Kidney glomerular epithelial cell (primary cell): ENCODE measurements around the gene TFRC.
"Not testable (repeated sequence)": the region's sequence is repeated elsewhere in the genome, so short reads cannot be mapped to it uniquely, and the experiment has no call there.

ENCODE experiments used
- DNase-seq: peaks from one replicate; lab custom pipeline; 2025; lab: John Stamatoyannopoulos, UW

The TFRC gene

GRCh38 chr3:196081834-196082618 lies at the start of gene TFRC:
Gene TFRC (minus strand): TSS chr3:196082090. CDS start chr3:196077099, 4,991 bp downstream.
- DNase-seq = peak; percentile 86

DNA sequence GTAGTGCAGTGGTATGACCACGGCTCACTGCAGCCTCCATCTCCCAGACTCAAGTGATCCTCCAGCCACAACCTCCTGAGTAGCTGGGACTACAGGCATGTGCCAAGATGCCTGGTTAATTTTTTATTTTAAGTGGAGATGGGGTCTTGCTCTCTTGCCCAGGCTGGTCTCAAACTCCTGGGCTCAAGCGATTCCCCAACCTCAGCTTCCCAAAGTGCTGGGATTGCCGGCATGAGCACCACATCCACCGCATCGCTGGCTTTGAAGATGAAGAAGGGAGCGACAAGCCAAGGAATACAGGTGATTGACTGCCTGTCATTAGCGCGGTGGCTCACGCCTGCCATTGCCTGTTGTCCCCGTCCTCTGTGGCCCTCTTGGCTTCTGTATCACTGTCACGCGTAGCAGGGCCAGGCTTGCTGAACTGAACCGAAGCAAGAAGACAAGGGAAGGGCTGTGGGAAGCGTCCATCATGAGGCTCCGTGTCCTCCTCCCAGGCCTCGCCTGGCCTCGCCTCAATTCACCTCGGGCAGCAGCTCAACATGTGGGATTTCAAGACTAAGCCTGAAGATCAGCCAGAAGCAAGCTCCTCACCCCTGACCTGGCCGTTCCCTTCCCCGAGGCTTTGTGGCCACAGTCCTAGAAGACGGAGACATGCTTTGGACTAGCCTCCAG lies 46.4 kb upstream of the TFRC start:
- no peak for DNase-seq

DNA sequence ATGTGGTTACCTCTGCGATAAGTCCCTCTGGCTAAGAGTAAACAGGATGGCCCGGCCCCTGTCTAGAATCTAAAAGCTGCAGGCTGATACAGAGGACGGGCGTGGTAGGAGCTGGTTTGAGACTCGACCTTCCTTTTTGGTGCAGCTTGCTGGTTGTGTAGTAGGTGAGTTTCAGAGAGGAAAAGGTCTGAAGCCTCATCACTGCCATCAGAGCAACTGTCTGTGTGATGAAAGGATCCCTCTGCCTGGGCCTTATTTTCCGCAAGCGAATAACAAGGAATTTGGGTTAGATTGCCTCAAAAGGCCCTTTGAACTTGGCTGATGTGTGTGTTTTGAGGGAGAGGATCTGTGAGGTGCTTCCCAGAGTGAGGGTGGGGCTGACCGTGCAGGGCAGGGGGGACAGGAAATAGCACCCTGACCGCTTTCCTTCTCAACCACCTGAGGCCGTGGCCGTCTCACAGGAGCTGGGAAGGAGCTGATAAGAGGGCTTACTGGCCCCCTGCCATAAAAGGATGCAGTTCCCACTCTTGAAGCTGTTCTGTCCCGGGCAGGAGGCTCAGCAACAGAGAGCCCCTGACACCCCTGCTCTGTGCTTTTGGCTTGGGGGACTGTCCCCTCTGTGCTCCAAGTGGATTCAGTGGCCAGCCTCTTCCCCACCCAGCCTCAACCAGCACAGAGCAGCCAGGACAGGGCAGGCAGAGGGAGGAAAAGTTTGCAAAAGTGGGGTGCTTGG lies 45.6 kb upstream of the TFRC start:
- DNase-seq = no peak

DNA sequence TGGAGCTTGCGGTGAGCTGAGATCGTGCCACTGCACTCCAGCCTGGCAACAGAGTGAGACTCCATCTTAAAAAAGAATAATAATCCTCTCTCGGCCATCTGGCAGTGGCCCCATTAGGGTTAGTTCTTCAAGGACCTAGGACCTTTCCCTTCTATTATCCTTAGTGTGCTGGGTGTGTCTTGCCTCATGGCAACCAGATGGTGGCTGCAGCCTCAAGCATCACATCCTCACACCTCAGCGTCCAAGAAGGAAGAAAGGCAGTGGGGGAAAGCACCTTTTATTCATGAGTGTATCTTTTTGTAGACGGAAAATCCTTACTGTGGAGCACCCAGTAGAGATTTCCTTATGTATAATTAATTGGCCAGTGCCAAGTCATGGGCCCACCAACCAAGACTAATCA lies 42.7 kb upstream of the TFRC start:
- DNase-seq = no peak

- no peak for DNase-seq
These were observed 40.8 kb upstream of the TFRC start for GRCh38 chr3:196122688-196123046.

DNA sequence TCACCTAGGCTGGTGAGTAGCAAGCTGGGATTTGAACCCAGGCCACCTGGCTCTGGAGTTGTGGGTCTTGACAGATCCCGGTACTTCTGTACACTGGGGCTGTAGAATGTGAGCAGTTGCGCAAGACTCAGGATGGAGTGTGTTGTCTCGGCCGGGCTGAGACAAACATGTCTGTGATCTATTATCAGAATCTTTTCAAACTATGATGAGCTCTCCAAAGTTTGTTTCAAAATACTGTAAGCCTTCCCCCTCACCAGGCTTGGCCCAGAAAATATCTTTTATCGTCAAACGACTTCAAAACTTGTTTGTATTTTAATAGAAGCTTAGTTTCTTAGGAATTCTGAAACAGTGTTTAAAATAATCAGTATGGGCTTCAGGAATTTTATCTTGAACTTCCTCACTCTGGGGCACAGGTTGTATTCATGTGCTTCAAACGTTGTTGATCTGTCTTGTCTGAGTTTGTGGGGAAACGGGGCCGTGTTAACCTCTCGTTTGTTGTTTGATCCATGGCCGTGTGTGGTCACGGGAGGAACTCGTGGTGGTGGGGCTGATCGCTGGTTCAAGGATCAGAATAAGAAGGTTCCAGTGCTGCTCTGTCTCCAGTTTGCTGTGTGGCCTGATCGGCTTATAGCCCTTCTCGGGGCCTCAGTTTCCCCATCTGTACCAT lies 40.3 kb upstream of the TFRC start:
- DNase-seq = no peak

- no peak for DNase-seq
These were observed 39.2 kb upstream of the TFRC start for GRCh38 chr3:196121066-196121465.

- no peak for DNase-seq
These were observed 38.5 kb upstream of the TFRC start for GRCh38 chr3:196120291-196120951.

DNA sequence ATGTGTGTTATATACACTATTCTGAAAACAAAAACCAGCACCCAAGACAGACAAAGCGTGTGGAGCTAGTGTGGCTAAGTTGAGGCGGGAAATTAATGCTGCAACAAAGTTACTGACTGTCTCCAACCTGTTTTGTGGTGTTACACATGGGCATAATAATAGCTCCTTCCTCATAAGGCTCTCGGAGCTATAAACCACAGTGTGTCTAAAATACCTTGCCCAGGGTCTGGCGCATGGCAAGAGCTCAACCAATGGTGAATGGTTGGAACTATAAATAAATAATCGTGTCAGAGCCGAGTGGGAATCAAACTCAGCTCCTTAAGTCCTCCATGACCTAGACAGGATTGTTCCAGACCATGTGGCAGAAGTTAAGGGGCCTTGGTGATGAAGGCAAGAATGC lies 35.9 kb upstream of the TFRC start:
- DNase-seq = no peak

DNA sequence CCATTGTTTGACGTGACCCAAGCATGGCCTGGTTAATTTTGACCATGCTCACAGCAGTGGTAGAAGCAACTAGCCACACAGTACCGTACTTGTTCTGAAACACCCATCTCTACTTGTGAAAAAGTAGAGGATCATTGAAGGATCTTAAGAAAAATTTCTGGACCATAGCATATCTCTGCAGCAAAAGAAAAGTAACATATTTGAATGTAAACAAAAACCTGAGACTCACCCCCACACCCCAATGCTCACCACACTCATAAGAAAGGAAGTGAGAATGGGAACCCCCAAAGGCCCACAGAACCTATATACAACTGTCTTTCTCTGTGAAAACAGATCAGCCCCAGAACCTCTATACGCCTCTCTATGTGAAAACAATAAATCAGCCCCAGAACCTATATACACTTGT lies 33.8 kb upstream of the TFRC start:
- no peak for DNase-seq

- DNase-seq = no peak
These were observed 30.1 kb upstream of the TFRC start for GRCh38 chr3:196111939-196112386.

DNA sequence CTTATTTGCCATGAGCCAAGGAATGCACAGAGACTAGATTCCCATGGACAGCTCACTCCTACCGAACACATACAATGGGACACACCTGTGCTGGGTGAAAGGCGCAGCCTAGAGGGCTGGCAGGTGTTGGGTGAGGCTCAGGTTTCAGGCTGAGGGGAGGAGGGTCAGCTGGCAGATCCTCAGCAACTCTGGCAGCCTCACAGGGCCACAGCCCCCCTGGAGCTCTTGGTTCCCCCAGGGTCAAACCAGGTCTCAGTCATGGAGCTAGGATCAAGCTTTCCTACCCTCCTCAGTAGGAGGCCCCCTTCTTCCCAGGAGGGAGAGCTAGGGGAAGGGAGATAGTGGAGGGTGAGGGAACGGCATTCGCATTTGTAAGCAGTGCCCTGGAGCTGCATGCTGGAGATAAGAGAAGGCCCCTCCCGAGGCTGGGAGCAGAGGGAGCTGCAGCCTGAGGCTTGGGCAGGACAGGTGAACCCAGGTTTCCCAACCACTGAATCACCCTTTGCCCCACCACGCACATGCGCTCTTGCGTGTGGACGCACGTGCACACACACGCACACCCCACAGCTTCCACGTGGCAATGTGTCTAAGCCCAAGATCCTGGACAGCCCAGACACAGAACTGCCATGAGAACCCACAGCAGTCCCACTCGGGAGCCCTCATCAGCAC lies 26.3 kb upstream of the TFRC start:
- DNase-seq = no peak

DNA sequence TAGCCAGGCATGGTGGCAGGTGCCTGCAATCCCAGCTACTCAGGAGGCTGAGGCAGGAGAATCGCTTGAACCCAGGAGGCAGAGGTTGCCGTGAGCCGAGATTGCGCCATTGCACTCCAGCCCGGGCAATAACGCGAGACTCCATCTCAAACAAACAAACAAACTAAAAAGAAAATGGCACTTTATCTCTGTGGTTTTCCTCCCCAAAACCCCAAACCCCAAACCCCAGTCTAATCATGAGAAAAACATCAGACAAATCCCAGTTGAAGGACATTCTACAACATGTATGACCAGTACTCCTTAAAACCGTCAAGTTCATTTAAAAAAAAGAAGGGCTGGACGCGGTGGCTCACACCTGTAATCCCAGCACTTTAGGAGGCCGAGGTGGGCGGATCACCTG lies 22.8 kb upstream of the TFRC start:
- not testable (repeated sequence) for DNase-seq

DNA sequence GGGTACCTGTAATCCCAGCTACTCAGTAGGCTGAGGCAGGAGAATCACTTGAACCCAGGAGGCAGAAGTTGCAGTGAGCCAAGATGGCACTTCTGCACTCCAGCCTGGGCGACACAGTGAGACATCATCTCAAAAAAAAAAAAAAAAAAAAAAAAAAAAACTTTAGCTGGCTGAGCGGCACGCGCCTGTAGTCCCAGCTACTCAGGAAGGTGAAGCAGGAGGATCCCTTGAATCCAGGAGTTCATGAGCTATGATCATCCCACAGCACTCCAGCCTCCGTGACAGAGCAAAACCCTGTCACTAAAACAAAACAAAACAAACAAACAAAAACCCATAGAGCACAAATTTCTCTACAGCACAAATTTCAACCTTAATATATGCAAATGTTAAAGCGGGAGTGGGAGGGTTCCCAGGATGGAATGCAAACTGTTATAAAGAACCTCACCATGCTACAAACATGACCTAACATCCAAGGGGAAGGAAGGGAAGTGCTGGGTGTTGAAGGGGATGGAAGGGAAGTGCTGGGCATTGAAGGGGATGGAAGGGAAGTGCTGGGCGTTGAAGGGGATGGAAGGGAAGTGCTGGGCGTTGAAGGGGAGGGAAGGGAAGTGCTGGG lies 16.6 kb upstream of the TFRC start:
- not testable (repeated sequence) for DNase-seq

DNA sequence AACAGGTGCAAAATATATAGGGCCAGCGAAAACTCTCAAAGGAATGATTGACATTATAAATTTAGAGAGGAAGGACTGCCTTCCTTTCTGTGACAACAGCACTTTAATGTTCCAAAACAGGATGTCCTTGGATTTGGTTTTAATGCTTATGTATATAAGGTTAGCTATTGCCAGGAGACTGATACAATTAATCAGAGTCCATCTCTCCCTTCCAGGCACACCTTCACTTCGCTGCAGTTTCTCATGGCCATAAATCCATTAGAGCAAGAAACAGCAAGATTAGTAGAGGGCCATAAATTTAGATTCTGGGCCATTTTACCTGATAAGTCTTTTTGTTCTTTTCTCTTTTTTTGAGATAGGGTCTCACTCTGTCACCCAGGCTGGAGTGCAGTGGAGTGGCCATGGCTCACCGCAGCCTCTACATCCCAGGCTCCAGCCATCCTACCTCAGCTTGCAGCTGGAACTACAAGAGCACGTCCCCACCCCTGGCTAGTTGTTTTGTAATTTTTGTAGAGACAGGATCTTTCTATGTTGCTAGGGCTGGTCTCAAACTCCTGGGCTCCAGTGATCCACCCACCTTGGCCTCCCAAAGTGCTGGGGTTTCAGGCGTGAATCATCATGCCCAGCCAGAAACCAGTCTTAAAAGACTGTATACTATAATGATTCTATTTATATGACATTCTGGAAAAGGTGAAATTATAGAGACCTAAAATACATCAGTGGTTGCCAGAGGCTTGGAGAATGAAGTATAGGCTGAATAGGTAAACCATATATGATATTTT lies 15.7 kb upstream of the TFRC start:
- DNase-seq = no peak

GRCh38 chr3:196096382-196096953 lies 14.6 kb upstream of the TFRC start:
- DNase-seq = no peak

- DNase-seq = no peak
These were observed 11.6 kb upstream of the TFRC start for GRCh38 chr3:196093317-196094111.

DNA sequence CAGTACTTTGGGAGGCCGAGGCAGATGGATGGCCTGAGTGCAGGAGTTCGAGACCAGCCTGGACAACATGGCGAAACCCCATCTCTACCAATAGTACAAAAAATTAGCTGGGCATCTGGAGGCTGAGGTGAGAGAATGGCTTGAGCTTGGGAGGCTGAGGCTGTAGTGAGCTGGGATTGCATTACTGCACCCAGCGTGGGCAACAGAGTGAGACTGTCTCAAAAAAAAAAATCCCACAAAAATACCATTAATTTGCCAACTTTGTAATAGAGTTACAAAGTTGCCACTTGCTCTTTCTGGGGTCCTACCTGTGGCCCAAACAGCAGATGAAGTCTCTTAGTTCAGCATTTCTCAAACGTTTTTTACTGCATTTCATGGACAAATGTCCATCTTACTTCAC lies 6.0 kb upstream of the TFRC start:
- DNase-seq = no peak

GRCh38 chr3:196082619-196082971 lies 705 bp upstream of the TFRC start:
- DNase-seq = no peak
